GM19239 (cell line): ENCODE results near the gene NDUFS1.
A peak's percentile ranks its signal among the peaks of the same experiment; 100 is the strongest.
"Not testable (repeated sequence)": the region's sequence is repeated elsewhere in the genome, so short reads cannot be mapped to it uniquely, and the experiment has no call there.

Experiments used
- DNase-seq: peaks from one replicate; pipeline ENCODE4 v3.0.0; 2011; ENCODE audit warnings: low spot score; ENCODE audit not compliant: insufficient read length
- FAIRE-seq: peaks from 2 replicates; lab custom pipeline; 2011; peaks lifted over from hg19 to GRCh38; lab: Jason Lieb, UNC

The NDUFS1 gene

DNA sequence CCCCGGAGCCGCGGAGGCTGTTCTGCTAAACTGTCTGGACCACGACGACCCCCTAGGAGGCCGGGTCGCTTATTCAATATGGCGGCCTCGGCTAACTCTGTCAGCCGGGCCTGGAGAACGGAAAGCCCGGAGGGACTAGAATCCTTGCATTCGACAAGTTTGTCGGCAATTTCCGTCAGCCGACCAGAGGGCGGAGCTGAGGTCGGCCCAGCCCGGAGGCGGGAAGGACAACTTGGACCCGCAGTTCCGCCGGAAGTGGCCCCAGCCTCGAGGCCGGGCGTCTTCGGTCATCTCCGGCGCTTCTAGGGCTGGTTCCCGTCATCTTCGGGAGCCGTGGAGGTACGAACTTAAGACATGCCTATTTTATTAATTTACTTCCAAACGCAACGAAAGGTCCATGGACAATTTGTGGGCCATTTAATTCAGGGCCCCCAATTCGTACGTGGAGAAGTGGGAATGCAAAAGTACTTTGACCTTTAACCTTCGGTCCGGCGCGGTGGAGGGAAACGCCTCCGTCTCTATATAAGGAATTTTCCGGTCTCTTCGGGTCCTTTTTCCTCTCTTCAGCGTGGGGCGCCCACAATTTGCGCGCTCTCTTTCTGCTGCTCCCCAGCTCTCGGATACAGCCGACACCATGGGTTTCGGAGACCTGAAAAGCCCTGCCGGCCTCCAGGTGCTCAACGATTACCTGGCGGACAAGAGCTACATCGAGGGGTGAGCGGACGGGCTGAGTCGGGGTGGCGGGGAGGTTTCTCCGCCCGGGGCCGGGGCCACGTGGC is at the start of gene NDUFS1, which contains the start of gene EEF1B2:
Gene NDUFS1 (minus strand): TSS at position 99 of the 779 bp plus-strand sequence. CDS start 5,766 bp downstream, outside the sequence.
Gene EEF1B2 (plus strand): TSS at position 550 of the 779 bp plus-strand sequence. CDS start 85 bp downstream, at position 635.
- DNase-seq (peak; percentile 86), FAIRE-seq (peak; percentile 88)

- FAIRE-seq (no peak), DNase-seq (no peak)
Measured at GRCh38 chr2:206208900-206209299, 49.7 kb upstream of the NDUFS1 start.

GRCh38 chr2:206207316-206207715 is 48.1 kb upstream of the NDUFS1 start:
- DNase-seq, FAIRE-seq: not testable (repeated sequence)

- DNase-seq (no peak), FAIRE-seq (no peak)
Measured at GRCh38 chr2:206204710-206205109, 45.5 kb upstream of the NDUFS1 start.

DNA sequence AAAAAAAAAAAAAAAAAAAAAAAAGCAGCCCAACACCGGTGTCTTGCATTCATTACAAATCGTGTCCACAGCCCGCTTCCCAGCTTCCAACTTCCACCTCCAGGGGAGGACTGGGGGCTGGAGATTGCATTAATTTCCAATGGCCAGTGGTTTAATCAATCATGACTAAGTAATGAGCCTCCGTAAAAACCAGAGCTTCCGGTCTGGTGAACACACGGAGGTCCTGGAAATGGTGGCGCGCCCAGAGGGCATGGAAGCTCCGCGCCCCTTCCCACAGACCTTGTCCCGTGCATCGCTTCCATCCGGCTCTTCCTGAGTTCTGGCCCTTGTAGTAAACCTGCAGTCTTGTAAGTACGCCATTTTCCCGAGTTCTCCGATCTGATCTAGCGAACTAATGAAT is 44.1 kb upstream of the NDUFS1 start:
- FAIRE-seq, result no peak
- no peak for DNase-seq

- DNase-seq (no peak), FAIRE-seq (no peak)
Measured at GRCh38 chr2:206202446-206202845, 43.2 kb upstream of the NDUFS1 start.

DNA sequence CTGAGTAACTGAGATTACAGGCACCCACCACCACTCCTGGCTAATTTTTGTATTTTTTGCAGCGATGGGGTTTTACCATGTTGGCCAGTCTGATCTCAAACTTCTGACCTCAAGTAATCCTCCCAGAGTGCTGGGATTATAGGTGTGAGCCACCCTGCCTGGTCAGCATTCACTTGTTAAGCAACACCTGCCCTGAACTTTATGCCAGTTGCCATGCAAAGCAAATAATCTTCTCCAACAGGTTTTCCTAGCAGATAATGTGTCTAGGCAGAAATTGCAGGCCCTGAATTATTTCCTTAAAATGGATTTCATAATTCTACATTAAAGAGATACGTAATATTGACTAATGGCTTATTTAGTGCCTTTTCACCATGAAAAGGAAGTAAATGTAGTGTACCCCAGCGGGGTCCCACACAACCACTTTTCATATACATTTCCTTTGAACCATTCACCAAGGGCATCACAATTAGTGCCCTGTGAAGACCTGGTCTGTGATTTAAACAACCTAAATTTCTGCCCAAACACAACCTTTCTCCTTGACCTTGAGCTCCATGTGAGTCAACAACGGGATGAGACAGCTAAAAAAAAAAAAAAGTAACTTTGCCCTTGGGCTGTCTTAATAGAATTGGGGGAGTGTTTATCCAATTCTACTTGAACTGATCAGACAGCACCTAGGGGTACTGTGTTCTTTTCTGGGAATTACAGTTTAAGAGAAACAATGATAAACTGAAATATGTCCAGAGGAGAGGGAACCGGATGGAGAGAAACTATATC is 42.0 kb upstream of the NDUFS1 start:
- no peak for FAIRE-seq
- no peak for DNase-seq

DNA sequence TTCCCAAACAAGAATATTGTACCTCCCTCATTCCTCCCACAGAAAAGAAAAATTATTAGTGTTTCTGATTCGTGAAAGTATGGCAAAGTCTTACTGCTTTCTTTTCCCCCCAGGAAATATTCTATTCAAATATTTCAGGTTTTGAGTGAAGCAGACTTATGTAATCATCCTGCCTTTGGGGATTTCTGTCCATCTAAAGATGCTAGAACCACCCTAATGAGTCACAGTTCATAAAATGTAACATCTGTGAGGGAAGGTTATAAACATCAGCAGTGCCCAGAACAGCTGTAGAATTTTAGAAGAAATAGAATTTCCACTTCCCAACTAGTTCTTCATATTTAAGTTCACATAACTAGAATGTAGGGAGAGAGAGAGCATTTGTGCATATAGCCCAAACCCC is 39.4 kb upstream of the NDUFS1 start:
- no peak for FAIRE-seq
- no peak for DNase-seq

DNA sequence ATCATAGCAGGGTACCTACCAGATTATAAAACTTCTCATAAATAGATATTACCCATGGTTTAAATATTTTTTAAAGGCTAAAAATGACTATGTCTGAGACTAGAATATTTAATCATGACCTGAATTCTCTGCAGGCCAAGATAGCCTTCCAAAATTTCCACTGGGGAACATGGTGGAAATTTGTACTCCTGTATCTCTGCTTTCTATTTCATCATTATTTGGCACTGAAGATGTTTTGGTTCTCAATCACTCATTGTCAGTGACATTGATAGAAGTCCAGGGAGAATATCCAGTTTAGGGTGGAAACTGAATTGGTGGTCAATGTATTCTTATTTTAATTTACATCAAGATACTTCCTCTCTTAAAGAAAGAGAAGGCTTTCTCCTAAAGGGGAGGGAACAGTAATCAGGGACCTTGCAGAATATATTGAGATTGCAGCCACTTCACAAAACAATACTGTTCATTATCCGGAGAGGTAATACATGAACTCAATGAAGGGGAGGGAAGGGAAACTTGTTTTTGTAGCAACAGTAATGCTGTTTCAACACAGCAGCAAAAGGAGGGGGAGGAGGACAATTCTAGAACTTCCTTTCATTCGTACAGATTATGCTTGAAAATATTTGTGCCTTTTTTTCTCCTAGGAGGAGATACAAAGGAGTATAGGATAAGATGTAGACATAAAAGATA is 34.6 kb upstream of the NDUFS1 start:
- DNase-seq (no peak), FAIRE-seq (no peak)

DNA sequence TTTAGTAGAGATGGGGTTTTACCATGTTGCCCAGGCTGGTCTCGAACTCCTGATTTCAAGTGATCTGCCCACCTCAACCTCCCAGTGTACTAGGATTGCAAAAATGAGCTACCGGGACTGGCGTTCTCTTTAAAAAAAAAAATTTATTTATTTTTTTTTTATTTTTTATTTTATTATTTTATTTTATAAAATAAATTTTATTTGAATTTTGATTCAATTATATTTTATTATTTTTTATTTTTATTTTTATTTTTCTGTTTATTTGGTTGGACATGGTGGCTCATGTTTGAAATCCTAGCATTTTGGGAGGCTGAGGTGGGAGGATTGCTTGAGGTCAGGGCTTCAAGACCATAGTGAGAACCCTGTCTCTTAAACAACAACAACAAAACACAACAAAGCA is 32.9 kb upstream of the NDUFS1 start:
- no peak for FAIRE-seq
- no peak for DNase-seq

- no peak for FAIRE-seq
- no peak for DNase-seq
Measured at GRCh38 chr2:206190689-206191088, 31.4 kb upstream of the NDUFS1 start.

DNA sequence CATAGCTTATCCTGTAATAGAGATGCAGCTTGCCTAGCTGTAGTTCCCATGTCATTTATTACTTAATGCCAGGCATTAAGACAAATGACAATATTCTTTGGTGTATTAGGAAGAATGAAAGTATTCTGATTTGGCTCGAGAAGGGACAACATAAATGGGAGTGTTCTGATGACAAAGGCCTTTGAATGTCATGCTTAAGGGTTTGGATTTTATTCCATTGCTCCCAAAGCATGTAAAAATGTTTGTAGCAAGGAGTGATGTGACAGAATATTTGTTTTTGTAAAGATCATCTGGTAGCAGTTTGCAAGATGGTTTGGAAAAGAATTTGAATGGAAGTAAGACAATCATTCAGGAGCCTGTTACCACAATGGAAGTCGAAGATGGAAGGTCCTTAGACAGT is 30.9 kb upstream of the NDUFS1 start:
- FAIRE-seq, result no peak

DNA sequence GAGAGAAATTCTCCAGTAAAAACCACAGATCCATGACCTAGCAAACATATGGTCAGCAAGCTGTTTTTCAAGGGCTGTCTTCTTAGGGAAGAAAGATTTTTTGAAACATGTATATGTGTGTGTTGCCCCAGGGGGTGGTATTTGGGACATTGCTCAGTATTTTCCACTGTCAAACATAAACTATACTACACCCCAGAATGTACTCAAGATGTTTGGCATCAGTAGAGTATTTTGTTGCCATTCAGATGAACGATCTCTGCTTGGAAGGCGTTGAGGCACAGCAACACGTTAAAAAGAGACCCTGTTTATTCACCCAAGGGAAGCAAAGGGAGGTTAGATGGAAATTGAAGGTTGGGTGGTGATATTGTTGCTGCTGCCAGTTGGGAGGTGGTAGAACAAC is 30.4 kb upstream of the NDUFS1 start:
- DNase-seq, result no peak
- no peak for FAIRE-seq

More for the DNA sequence above, 30.9 kb upstream of the NDUFS1 start:
- no peak for DNase-seq

DNA sequence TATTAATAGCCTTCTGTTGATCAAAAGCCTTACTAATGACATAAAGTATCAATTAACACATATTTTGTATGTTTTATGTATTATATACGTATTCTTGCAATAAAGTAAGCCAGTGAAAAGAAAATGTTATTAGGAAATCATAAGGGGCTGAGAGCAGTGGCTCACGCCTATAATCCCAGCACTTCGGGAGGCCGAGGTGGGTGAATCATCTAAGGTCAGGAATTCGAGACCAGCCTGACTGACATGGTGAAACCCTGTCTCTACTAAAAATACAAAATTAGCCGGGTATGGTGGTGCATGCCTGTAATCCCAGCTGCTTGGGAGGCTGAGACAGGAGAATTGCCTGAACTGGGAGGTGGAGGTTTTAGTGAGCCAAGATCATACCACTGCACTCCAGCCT is 22.3 kb upstream of the NDUFS1 start:
- DNase-seq, FAIRE-seq: not testable (repeated sequence)

- no peak for DNase-seq
- FAIRE-seq, result no peak
Measured at GRCh38 chr2:206176901-206177300, 17.7 kb upstream of the NDUFS1 start.

DNA sequence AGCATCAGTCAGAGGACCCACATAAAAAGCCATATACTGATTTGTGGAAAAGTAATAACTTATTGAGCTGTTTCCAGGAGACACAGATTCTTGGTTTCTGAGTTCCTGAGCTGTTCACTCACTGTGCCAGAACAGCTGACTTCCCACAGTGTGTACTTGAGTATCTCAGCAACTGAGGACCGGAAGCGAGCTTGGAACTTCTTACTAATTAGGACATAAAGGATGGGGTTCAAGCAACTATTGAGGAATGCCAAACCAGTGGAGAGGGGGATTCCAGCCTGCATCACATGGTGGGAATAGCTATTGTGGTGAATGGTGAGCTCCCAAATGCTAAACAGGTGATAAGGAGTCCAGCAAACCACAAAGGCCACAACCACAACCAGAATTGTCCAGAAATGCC is 16.9 kb upstream of the NDUFS1 start:
- no peak for FAIRE-seq
- DNase-seq, result no peak

- DNase-seq, result no peak
- FAIRE-seq, result no peak
Measured at GRCh38 chr2:206173147-206173546, 13.9 kb upstream of the NDUFS1 start.

DNA sequence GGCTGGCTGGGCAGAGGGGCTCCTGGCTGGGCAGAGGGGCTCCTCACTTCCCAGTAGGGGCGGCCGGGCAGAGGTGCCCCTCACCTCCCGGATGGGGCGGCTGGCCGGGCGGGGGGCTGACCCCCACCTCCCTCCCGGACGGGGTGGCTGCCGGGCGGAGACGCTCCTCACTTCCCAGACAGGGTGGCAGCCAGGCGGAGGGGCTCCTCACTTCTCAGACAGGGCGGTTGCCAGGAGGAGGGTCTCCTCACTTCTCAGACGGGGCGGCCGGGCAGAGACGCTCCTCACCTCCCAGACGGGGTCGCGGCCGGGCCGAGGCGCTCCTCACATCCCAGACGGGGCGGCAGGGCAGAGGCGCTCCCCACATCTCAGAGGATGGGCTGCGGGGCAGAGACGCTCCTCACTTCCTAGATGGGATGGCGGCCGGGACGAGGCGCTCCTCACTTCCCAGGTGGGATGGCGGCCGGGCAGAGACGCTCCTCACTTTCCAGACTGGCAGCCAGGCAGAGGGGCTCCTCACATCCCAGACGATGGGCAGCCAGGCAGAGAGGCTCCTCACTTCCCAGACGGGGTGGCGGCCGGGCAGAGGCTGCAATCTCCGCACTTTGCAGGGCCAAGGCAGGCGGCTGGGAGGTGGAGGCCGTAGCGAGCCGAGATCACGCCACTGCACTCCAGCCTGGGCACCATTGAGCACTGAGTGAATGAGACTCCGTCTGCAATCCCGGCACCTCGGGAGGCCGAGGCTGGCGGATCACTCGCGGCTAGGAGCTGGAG is 12.6 kb upstream of the NDUFS1 start:
- FAIRE-seq, DNase-seq: not testable (repeated sequence)

- FAIRE-seq, DNase-seq: not testable (repeated sequence)
Measured at GRCh38 chr2:206168230-206168629, 9.0 kb upstream of the NDUFS1 start.
